Heart left ventricle (tissue), 13 donors: ENCODE measurements around the gene GALNTL6.

Source experiments
- CTCF ChIP-seq, 12 donors: fragments of 200-600 bp; sonication (generic) in 4 of 12; IDR thresholded peaks; one replicate each; pipeline versions ENCODE4 v1.5.0 to v1.8.0; 2018 to 2022; ENCODE audit warnings: antibody characterized with exemption in 12 of 12, mild to moderate bottlenecking in 5 of 12
- POLR2A ChIP-seq, 2 donors: fragments of 450-650 bp; IDR thresholded peaks; one replicate each; pipeline ENCODE4 v1.6.1; 2017; ENCODE audit warnings: antibody characterized with exemption in 2 of 2, mild to moderate bottlenecking in 2 of 2, moderate library complexity in 2 of 2
- donor health status: ischemic (EF 13 %, LVEDD 7.1; RV severe dilation, severe dysfunction).
- donor health status: DM: no; HTN: yes; CAD: no.
- donor health status: DM: no; HTN: no; CAD: no.
- donor health status: ischemic (EF 25% LVEDD 6.9; RV normal size, moderate dysfunction).
- donor health status: ischemic (EF 25% LVEDD 5.7; RV mildly dilated, moderate dysfunction).
- donor health status: ischemic (EF 35%, LVEDD 5.7; RV mildly dilated, moderate dysfunction).
- donor health status: nonischemic (EF 11% LVEDD 7.7; RV severe dilation, severe dysfunction).
- donor health status: DM: yes; HTN: yes; CAD: no.
- donor health status: PGD.
- donor health status: ischemic (EF 29% LVEDD 5.4; RV normal size, mild dysfunction).
- donor health status: nonischemic (EF 23%, LVEDD 6.1; RV moderate dilation, normal function).

- TF ChIP-seq POLR2A (IDR thresholded peaks at IDR 0.05) = no peak
- no peak for TF ChIP-seq CTCF (IDR thresholded peaks at IDR 0.05)
Observed at GRCh38 chr4:172666711-172667368, 853.6 kb downstream of the GALNTL6 start.
